Cardiac muscle cell (in vitro differentiated cells and primary cell): ENCODE data around the gene PIM3. TPM values are rescaled to one million over a fixed set of nuclear protein-coding genes. Genes with fewer than 3 reads are reported as not detected.

Experiments
- DNase-seq, 2 donors: peaks; one replicate each; pipeline versions ENCODE4 v3.0.0 to v3.0.0-alpha.2; 2010 to 2017; ENCODE audit warnings: low read depth in 1 of 2, low spot score in 1 of 2
- H3K27ac ChIP-seq: fragments of 200-600 bp; sonication (generic); 2 replicates; pipeline ENCODE4 v1.5.1; 2016
- H3K27me3 ChIP-seq: fragments of 200-600 bp; sonication (generic); 2 replicates; pipeline ENCODE4 v1.6.0; 2016; ENCODE audit warnings: control low read depth
- H3K36me3 ChIP-seq: fragments of 200-600 bp; sonication (generic); 2 replicates; pipeline ENCODE4 v1.5.1; 2016; ENCODE audit warnings: control low read depth
- H3K4me1 ChIP-seq: fragments of 200-600 bp; sonication (generic); 2 replicates; pipeline ENCODE4 v1.8.1; 2017; ENCODE audit warnings: low read depth, mild to moderate bottlenecking, mixed run types
- H3K4me3 ChIP-seq: fragments of 200-600 bp; sonication (generic); 2 replicates; pipeline ENCODE4 v1.5.1; 2016; ENCODE audit warnings: mild to moderate bottlenecking
- H3K9me3 ChIP-seq: fragments of 200-600 bp; sonication (generic); 2 replicates; pipeline ENCODE4 v1.5.1; 2017; ENCODE audit warnings: low read depth, mild to moderate bottlenecking, control low read depth
- polyA plus RNA-seq: library from polyadenylated mRNA; unstranded; fragments of >200 nt; fragmentation: Nextera tagmentation; extraction: Ambion mirVana; gene quantifications from 2 replicates; pipeline ENCODE4 v1.2.1, GENCODE V29; 2016
- total RNA-seq: library from RNA; depleted of rRNA; stranded (reverse); fragments of >200 nt; gene quantifications from 2 replicates; pipeline ENCODE4 v1.2.3, GENCODE V29; 2016
- TF ChIP-seq, protein P1 (sequence below): IDR thresholded peaks from 2 replicates; pipeline ENCODE4 v1.5.1; 2012; ENCODE audit warnings: low read depth, mild to moderate bottlenecking, low read length

PIM3 gene
- total and polyA plus RNA-seq, 2 experiments from 2014 or later = 46.1 to 62.2 TPM

DNA sequence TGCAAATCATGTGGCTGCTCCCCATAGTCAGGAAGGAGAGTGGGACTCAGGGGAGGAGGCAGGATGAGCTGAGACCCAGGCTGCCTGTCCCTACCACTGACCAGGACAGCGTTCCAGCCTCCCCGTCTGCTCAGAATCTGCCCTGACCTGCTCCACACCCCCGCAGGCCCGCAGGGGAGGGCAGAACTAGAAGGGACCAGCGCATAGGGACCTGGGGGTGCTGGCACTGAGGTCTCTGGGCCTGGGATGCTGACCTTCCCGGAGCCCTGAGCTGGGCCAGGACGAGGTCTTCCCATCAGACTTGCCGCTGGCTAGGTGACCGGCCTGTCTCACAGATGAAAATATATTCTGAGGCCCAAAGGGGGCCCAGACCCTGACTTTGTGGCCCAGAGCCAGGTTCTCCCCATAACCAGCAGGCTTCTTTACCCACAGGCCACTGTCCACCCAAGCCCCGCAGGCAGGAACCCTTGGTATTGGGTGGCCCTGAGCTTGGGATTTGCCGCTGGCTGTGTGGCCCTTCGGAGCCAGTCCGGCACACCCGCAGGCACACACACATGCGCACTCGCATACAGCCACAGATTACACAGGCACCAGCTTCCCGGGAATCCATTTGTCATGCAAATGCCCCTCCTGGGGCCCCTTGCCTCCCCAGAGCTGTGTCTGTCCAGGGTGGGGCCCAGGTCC, 13.8 kb upstream of the PIM3 start:
- no peak overlapping the region for H3K27ac ChIP-seq
- H3K36me3 ChIP-seq = no peaks in the 10 kb centered on the region
- no peak overlapping the region for H3K4me3 ChIP-seq
- peaks cover 13% of the 10 kb centered on the region for H3K4me1 ChIP-seq
- DNase-seq = no peak
- no peaks in the 10 kb centered on the region for H3K27me3 ChIP-seq
- no peaks in the 10 kb centered on the region for H3K9me3 ChIP-seq
- TF ChIP-seq, protein P1, sequence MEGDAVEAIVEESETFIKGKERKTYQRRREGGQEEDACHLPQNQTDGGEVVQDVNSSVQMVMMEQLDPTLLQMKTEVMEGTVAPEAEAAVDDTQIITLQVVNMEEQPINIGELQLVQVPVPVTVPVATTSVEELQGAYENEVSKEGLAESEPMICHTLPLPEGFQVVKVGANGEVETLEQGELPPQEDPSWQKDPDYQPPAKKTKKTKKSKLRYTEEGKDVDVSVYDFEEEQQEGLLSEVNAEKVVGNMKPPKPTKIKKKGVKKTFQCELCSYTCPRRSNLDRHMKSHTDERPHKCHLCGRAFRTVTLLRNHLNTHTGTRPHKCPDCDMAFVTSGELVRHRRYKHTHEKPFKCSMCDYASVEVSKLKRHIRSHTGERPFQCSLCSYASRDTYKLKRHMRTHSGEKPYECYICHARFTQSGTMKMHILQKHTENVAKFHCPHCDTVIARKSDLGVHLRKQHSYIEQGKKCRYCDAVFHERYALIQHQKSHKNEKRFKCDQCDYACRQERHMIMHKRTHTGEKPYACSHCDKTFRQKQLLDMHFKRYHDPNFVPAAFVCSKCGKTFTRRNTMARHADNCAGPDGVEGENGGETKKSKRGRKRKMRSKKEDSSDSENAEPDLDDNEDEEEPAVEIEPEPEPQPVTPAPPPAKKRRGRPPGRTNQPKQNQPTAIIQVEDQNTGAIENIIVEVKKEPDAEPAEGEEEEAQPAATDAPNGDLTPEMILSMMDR = no peak

DNA sequence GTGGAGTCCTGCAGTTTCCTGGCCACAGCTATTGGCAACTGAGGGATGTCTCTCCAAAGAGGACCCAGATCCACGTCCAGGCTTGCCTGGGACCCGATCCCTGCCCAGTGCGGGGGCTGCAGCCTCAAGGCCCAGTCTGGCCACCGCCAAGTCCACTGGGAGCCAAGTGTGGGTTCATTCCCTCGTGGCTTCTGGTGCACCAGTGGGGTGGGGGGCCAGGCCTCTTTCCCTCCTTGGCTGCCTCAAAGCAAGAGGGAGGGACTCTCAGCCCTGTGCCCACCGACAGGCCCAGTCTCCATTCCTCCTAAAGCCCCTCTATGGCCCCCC, 13.3 kb upstream of the PIM3 start:
- Histone ChIP-seq H3K27ac (no peak overlapping the region), H3K4me3 (no peak overlapping the region), H3K4me1 (peaks cover 17% of the 10 kb centered on the region), H3K36me3 (no peaks in the 10 kb centered on the region), H3K27me3 (no peaks in the 10 kb centered on the region), H3K9me3 (no peaks in the 10 kb centered on the region)
- TF ChIP-seq, protein P1 = no peak
- DNase-seq = no peak

DNA sequence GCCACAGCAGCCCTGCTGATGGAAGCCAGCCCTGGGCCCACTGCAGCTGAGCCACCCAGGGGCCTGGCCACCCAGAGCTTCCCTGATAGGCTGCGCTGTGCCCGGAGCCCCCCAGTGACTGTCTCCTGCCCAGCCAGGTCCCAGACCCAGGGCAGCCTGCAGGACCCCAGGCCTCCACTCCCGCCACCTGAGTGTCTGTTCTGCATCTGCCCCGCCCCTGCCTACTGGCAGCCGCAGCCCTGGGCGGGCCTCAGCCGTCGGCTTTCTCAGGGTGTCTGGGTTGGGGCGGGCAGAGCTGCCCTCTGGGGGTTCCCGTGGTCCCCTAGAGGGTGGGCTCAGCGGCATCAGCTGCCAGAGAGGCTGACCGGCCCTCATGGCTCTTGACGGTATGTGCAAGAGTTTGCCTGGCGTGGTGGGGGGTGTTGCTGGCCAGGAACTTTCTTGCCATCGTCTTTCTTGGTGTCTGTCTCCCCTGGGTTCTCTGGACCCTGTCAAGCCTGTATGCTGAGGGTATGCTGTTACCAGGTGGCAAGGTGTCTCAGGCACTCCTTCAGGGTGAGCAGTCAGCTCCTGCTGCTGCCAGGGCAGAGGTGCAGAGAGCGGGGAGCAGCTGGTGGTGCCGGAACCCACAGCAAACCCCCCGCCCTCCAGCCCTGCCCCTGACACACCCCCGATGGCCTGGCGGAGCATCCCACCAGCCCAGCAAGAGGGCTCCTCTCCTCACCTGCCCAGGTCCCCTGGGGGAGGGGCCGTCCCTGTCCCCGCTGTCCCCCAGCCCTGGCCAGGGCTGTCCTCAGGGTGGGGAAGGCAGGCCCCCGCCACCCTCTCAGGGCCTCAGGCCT, 12.2 kb upstream of the PIM3 start:
- DNase-seq = no peak
- TF ChIP-seq, protein P1 = no peak
- peaks cover 18% of the 10 kb centered on the region for H3K4me1 ChIP-seq
- H3K4me3 ChIP-seq = no peak overlapping the region
- H3K36me3 ChIP-seq = no peaks in the 10 kb centered on the region
- H3K27me3 ChIP-seq = no peaks in the 10 kb centered on the region
- H3K27ac ChIP-seq = no peak overlapping the region
- H3K9me3 ChIP-seq = no peaks in the 10 kb centered on the region

DNA sequence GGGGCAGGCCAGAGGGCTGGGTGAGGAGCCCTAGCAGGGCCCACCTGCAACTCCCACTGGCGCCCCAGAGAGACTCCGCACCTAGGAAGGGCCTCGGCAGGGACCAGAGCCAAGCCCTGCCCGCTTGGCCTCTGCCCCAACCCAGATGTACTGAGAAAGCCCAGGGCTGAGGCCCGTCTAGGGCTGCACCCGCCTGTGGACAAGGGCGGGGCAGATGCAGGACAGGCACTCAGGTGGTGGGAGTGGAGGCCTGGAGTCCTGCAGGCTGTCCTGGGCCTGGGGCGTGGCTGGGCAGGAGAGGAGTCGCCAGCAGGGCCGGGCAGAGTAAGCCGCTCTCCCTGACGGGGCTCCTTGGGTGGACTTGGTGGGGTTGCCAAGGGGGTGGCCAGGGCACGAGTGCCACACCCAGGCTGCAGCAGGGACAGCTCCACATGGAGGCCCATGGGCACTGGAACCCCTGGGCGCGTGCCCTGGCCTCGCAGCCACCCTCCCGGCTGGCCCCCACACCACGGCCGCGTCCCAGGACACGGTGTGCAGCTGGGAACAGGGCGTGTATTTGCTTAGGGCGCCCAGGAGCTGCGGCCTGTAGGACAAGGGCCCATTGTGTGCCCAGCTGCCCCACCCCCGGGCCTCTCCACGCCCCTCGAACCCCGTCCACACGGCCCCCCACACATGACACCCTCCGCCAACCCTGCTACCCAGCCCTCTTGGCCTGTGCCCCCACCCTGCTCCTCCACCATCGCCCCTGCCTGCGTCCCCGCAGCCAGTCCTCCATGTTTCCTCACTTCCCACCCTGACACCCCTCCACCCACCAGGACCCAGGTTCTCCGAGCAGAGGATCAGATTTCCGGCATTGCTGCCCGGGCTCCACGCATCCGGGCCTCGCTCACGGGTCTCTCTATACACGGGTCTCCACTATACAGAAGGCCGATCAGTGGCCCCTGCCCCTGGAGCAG, 11.3 kb upstream of the PIM3 start:
- TF ChIP-seq, protein P1 = no peak
- peaks cover 15% of the 10 kb centered on the region for H3K4me1 ChIP-seq
- H3K27ac ChIP-seq = no peak overlapping the region
- H3K4me3 ChIP-seq = no peak overlapping the region
- no peak for DNase-seq
- no peaks in the 10 kb centered on the region for H3K36me3 ChIP-seq
- no peaks in the 10 kb centered on the region for H3K9me3 ChIP-seq
- H3K27me3 ChIP-seq = no peaks in the 10 kb centered on the region

DNA sequence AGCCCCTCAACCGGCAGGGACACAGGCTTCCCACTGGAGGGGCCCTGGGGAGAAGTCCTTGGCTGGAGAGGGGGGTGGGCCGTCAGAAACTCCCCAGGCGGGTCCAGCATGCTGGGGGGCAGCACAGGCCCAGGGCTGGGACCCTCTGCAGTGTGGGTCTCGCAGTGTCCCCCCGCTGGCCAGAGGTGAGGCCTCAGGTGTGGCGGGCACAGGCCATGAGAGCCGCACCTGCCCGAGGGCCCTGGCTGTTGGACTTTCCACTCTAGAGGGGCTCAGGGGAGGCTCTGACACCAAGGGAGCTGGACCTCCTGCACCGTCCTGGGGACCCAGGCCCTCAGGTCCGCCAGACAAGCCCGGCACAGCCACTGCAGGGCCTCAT, 10.7 kb upstream of the PIM3 start:
- Histone ChIP-seq H3K4me3 (no peak overlapping the region), H3K27ac (no peak overlapping the region), H3K9me3 (no peaks in the 10 kb centered on the region), H3K4me1 (peaks cover 15% of the 10 kb centered on the region), H3K36me3 (no peaks in the 10 kb centered on the region), H3K27me3 (no peaks in the 10 kb centered on the region)
- DNase-seq = no peak
- TF ChIP-seq, protein P1 = no peak
